Activated T-helper 17 cell treated with anti-CD3 and anti-CD28 coated beads, Interleukin-2, amount 50 U/mL, for 72 hours (primary cell): ENCODE results near the gene TENM4. TPM values are rescaled to one million over a fixed set of nuclear protein-coding genes. Genes with fewer than 3 reads are reported as not detected.

Experiments used
- ATAC-seq: fragments of 150-1000 bp; cut with Tn5 transposase; replicated peaks from 2 replicates; pipeline ENCODE4 v1.10.0; 2021; ENCODE audit warnings: mild to moderate bottlenecking, moderate library complexity
- H3K27ac Mint-ChIP-seq: one replicate; pipeline ENCODE4 v1.8.0; 2022; ENCODE audit warnings: mixed read lengths
- H3K27me3 Mint-ChIP-seq: one replicate; pipeline ENCODE4 v1.8.0; 2022; ENCODE audit warnings: mixed read lengths
- H3K36me3 Mint-ChIP-seq: one replicate; pipeline ENCODE4 v1.8.0; 2022; ENCODE audit warnings: low read depth, mild to moderate bottlenecking, mixed read lengths
- H3K4me1 Mint-ChIP-seq: one replicate; pipeline ENCODE4 v1.8.0; 2022; ENCODE audit warnings: mixed read lengths
- H3K4me3 Mint-ChIP-seq: one replicate; pipeline ENCODE4 v1.8.0; 2022; ENCODE audit warnings: mild to moderate bottlenecking, mixed read lengths
- H3K9me3 Mint-ChIP-seq: one replicate; pipeline ENCODE4 v1.8.0; 2022; ENCODE audit warnings: mixed read lengths
- total RNA-seq, 2 donors: library from RNA; stranded (reverse); gene quantifications; one replicate each; pipeline ENCODE4 v1.2.3, GENCODE V29; 2022

Gene TENM4
- total RNA-seq, 2 donors from 2014 or later: 0.15 TPM; not detected in 1

GRCh38 chr11:78954261-78954660, 486.6 kb downstream of the TENM4 start:
- no peaks in the 10 kb centered on the region for H3K9me3 Mint-ChIP-seq
- H3K27ac Mint-ChIP-seq: no peak overlapping the region
- H3K4me1 Mint-ChIP-seq: no peaks in the 10 kb centered on the region
- H3K27me3 Mint-ChIP-seq: peaks cover 23% of the 10 kb centered on the region
- no peak overlapping the region for H3K4me3 Mint-ChIP-seq
- ATAC-seq: no peak
- H3K36me3 Mint-ChIP-seq: no peaks in the 10 kb centered on the region

DNA sequence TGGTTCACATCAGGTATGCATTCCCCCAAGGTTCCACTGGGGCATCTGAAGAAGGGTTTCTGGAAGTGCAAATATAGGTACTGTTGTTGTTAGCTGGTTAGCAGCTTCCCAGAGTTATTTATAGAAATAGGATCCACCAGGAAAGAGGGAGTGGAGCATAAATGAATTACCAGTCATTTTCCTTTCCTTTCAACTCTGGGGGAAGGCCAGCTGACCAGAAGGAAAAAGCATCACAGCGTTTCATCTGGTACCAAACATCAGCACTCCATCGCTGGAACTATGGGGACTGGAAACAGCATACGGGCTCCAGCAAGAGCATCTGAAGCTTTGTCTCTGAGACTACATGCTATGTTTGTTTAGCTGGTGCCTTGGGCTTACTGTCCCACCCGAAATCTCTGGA, 487.9 kb downstream of the TENM4 start:
- no peak for ATAC-seq
- H3K27ac Mint-ChIP-seq: no peak overlapping the region
- peaks cover 30% of the 10 kb centered on the region for H3K27me3 Mint-ChIP-seq
- H3K4me3 Mint-ChIP-seq: no peak overlapping the region
- H3K36me3 Mint-ChIP-seq: no peaks in the 10 kb centered on the region
- H3K4me1 Mint-ChIP-seq: no peaks in the 10 kb centered on the region
- H3K9me3 Mint-ChIP-seq: no peaks in the 10 kb centered on the region

DNA sequence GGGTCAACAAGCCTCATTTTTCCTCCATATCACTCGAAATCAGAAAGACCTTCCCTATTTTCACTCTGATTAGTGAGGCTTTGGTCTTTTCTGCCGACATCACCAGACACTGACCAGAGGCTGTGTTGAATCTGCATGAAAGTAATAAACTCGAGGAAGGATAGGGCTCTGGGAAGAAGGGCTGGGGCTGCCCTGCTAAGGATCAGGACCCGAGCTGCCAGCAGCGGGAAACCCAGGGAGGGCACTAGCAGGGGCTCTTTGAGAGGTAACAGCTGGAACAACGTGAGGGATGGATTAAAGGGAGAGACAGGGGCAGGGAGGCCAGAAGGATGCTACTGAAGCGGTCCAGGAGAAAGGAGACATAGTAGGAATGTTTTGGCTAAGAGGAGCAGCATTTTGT, 488.7 kb downstream of the TENM4 start:
- no peaks in the 10 kb centered on the region for H3K4me1 Mint-ChIP-seq
- H3K27ac Mint-ChIP-seq: no peak overlapping the region
- H3K27me3 Mint-ChIP-seq: peaks cover 30% of the 10 kb centered on the region
- H3K36me3 Mint-ChIP-seq: no peaks in the 10 kb centered on the region
- no peak for ATAC-seq
- H3K4me3 Mint-ChIP-seq: no peak overlapping the region
- H3K9me3 Mint-ChIP-seq: no peaks in the 10 kb centered on the region

GRCh38 chr11:78949976-78950690, 490.7 kb downstream of the TENM4 start:
- Mint-ChIP-seq H3K9me3 (no peaks in the 10 kb centered on the region), H3K4me3 (no peak overlapping the region), H3K27me3 (peaks cover 27% of the 10 kb centered on the region), H3K36me3 (no peaks in the 10 kb centered on the region), H3K27ac (no peak overlapping the region), H3K4me1 (no peaks in the 10 kb centered on the region)
- ATAC-seq: no peak

DNA sequence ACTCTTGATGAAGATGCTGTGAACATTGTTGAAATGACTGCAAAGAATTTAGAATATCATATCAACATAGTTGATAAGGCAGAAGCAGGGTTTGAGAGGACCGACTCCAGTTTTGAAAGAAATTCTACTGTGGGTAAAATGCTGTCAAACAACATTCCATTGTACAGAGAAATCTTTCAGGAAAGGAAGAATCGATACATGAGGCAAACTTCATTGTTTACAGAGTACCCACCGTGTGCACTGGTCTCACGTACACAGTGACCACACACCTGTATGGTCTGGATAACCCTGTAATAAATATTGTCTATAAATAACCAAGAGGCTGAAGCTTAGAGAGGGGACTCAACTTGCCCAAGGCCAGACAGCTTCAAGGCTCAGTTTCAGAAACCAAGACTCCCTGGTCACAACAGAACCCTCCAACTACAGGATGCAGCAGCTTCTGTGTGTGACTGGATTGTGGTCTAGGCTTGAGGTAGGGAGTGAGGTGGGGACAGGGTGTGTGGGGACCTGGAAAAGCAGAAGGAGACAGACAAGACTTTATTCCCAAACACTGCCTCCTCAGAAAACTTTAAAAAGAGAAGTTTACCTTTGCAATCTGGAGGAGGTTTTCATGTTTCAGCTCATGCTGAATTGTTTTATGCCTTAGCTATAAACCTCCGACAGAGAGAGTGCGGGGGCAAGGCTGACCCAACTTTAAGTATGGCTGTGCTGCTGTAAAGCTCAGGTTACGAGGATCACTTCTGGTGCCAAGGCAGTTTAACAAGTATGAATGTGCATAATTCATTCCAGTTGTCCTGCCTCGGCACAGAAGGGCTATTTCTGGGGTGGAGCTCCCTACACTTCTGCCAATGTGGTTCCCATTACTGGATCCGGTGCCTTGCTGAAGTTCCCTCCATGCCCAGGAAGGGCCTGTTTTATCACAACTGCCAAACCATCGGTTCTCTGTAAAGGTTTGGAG, 493.6 kb downstream of the TENM4 start:
- H3K27ac Mint-ChIP-seq: no peak overlapping the region
- H3K36me3 Mint-ChIP-seq: no peaks in the 10 kb centered on the region
- H3K9me3 Mint-ChIP-seq: no peaks in the 10 kb centered on the region
- no peak for ATAC-seq
- H3K4me1 Mint-ChIP-seq: no peaks in the 10 kb centered on the region
- H3K27me3 Mint-ChIP-seq: peaks cover 14% of the 10 kb centered on the region
- no peak overlapping the region for H3K4me3 Mint-ChIP-seq

DNA sequence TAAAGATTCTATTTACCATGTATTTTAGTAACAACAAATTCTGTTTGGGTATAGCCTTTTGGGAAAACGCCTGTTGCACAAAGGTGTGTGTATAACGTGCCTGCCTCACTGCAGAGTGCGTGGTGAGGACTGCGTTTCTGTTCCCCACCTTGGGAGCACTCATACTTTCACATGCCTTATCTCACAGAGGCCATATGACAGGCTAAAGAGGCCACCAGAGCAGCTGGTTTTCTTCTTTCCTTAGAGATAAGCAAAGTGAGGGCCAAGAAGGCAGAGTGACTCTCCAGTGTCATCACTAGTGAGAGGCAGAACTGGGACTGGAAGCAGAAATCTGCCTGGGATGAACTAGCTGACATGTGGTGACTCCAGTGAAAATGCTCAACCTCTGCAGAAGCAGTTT, 497.0 kb downstream of the TENM4 start:
- Mint-ChIP-seq H3K4me1 (no peaks in the 10 kb centered on the region), H3K4me3 (no peak overlapping the region), H3K9me3 (no peaks in the 10 kb centered on the region), H3K27me3 (peaks cover 16% of the 10 kb centered on the region), H3K36me3 (no peaks in the 10 kb centered on the region), H3K27ac (no peak overlapping the region)
- ATAC-seq: no peak

DNA sequence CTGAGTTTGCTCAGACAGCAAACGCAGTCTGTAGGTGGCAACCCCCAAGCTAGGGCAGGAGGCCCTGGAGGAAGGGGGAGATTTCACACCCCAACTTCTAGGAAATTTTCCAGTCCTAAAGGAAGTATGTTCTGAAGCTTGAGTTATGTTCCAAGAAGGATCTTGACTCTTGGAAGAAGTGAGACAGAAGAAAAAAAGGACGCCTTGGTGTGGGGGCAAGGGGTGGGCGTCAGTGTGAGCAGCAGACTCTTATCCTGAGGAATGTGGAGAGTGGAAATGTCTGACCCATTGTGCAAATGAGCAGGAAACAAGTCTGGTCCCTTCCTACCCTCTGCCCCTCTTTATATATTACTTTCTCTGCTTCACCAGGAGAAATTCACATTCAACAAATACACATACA, 497.7 kb downstream of the TENM4 start:
- no peak overlapping the region for H3K27ac Mint-ChIP-seq
- no peak for ATAC-seq
- no peak overlapping the region for H3K4me3 Mint-ChIP-seq
- H3K36me3 Mint-ChIP-seq: no peaks in the 10 kb centered on the region
- H3K4me1 Mint-ChIP-seq: no peaks in the 10 kb centered on the region
- peaks cover 13% of the 10 kb centered on the region for H3K27me3 Mint-ChIP-seq
- H3K9me3 Mint-ChIP-seq: no peaks in the 10 kb centered on the region

DNA sequence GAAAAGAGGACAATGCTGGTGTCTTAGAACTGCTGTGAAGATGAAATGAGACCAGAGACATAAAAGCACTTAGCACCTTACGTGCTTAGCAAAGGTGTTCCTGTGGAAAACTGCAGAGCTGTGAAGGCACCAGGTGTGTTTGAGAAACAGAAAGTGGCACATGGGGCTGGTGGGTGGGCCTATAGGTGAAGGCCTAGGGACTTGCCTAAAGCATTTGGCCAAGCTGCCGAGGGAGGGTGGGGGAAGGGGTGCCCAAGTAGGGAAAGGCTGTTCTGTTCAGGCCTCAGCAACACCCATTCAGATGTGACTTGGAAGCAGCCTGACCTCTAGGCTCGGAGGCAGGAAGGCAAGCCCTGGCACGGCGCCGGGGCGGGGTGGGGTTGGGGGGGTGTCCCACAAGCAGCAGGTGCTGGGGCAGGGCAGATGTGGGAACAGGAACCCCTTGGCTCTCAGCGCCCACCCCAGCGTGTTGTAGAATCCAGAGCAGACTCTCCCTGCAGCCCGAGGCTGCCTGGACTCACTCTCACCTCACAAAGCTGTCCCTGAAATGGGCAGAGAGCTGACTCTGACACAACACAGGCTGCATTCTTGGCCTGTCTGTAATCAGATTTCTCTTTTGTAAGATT, 499.5 kb downstream of the TENM4 start:
- no peaks in the 10 kb centered on the region for H3K4me1 Mint-ChIP-seq
- no peaks in the 10 kb centered on the region for H3K36me3 Mint-ChIP-seq
- peaks cover 13% of the 10 kb centered on the region for H3K27me3 Mint-ChIP-seq
- no peak overlapping the region for H3K27ac Mint-ChIP-seq
- no peak for ATAC-seq
- no peaks in the 10 kb centered on the region for H3K9me3 Mint-ChIP-seq
- no peak overlapping the region for H3K4me3 Mint-ChIP-seq

GRCh38 chr11:78940500-78941225, 500.2 kb downstream of the TENM4 start:
- H3K27ac Mint-ChIP-seq: no peak overlapping the region
- no peaks in the 10 kb centered on the region for H3K36me3 Mint-ChIP-seq
- H3K27me3 Mint-ChIP-seq: peaks cover 13% of the 10 kb centered on the region
- H3K9me3 Mint-ChIP-seq: no peaks in the 10 kb centered on the region
- no peaks in the 10 kb centered on the region for H3K4me1 Mint-ChIP-seq
- no peak overlapping the region for H3K4me3 Mint-ChIP-seq
- ATAC-seq: no peak

DNA sequence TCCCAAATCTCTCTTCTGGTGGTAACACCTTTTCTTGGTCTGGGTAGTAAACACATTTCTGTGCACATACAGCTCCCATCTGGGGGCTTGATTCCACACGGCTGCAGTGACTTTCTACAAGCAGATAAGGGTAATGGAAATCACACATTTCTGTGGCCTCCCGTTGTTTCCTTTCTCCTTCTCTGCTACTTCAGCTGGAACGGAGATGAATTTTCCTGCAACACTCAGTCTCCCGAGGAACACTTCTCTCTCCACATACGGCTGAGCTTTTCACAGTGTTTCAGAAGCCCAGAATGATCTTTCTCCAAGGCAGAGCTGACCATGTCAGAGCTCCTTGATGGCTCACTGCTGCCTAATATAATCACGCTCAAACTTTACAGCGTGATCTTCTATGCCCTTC, 501.9 kb downstream of the TENM4 start:
- H3K36me3 Mint-ChIP-seq: no peaks in the 10 kb centered on the region
- H3K27me3 Mint-ChIP-seq: peaks cover 13% of the 10 kb centered on the region
- H3K9me3 Mint-ChIP-seq: no peaks in the 10 kb centered on the region
- no peaks in the 10 kb centered on the region for H3K4me1 Mint-ChIP-seq
- no peak for ATAC-seq
- H3K4me3 Mint-ChIP-seq: no peak overlapping the region
- H3K27ac Mint-ChIP-seq: no peak overlapping the region

DNA sequence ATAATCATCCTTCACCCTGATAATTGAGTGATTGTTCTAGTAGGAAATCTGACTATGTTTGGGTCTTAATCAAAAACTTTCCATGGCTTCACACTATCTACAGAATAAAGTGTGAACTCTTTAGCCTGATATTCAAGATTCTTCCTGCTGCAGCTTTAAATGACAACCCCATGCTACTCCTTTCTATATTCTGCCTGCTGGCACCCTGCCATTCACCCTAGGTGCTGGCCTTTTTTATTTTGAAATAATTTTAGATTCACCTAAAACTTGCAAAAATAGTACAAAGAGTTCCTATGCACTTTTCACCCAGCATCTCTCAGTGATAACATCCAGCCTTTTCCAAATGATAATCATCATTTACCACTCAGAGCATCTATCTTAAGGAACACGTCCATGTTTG, 502.8 kb downstream of the TENM4 start:
- no peak overlapping the region for H3K4me3 Mint-ChIP-seq
- H3K27me3 Mint-ChIP-seq: peaks cover 13% of the 10 kb centered on the region
- H3K9me3 Mint-ChIP-seq: no peaks in the 10 kb centered on the region
- no peak overlapping the region for H3K27ac Mint-ChIP-seq
- H3K36me3 Mint-ChIP-seq: no peaks in the 10 kb centered on the region
- ATAC-seq: no peak
- no peaks in the 10 kb centered on the region for H3K4me1 Mint-ChIP-seq

DNA sequence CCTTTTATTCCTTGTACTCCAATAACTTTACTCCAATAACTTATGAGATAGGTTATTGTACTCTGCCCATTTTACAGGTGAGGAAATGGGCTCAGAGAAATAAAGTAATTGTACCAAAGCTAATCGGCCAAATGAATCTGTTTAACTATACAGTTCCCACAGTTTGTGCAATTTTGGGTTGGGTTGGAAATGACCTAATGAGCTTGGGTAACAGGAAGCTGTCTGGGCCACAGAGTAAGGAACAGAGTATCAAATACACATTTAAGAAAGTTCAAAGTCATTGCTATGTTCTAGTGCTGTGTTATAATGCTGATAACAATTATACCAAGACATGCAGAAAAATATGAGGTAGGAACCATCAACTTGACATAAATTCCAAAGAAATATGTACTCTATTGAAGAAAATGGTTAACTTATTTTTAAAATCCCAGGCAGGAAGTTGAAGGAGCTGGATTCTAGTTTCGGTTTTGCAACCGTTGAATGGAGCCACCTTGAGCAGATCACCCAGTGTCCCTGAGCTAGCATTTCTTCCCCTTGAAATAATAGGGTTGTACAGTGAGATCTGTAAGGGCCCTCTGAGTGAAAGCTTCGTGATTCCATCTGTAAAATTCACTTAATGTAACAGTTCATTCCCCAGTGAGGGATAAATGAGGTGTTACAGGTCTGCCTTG, 505.3 kb downstream of the TENM4 start:
- H3K36me3 Mint-ChIP-seq: no peaks in the 10 kb centered on the region
- no peaks in the 10 kb centered on the region for H3K4me1 Mint-ChIP-seq
- no peak overlapping the region for H3K4me3 Mint-ChIP-seq
- no peaks in the 10 kb centered on the region for H3K9me3 Mint-ChIP-seq
- peaks cover 7% of the 10 kb centered on the region for H3K27me3 Mint-ChIP-seq
- no peak for ATAC-seq
- no peak overlapping the region for H3K27ac Mint-ChIP-seq

- Mint-ChIP-seq H3K9me3 (no peaks in the 10 kb centered on the region), H3K4me3 (no peak overlapping the region), H3K27ac (no peak overlapping the region), H3K4me1 (no peaks in the 10 kb centered on the region), H3K36me3 (no peaks in the 10 kb centered on the region), H3K27me3 (no peaks in the 10 kb centered on the region)
- no peak for ATAC-seq
Observed at GRCh38 chr11:78933350-78933749, 507.5 kb downstream of the TENM4 start.

- no peak for ATAC-seq
- H3K9me3 Mint-ChIP-seq: no peaks in the 10 kb centered on the region
Observed at GRCh38 chr11:78932757-78933156, 508.1 kb downstream of the TENM4 start.

More at GRCh38 chr11:78932757-78933156, 508.1 kb downstream of the TENM4 start:
- Mint-ChIP-seq H3K27ac (no peak overlapping the region), H3K36me3 (no peaks in the 10 kb centered on the region), H3K4me1 (no peaks in the 10 kb centered on the region), H3K27me3 (no peaks in the 10 kb centered on the region), H3K4me3 (no peak overlapping the region)
